NT2/D1 (cell line): ENCODE results near the gene SPTBN5.

Experiments
- YY1 ChIP-seq: IDR thresholded peaks from 2 replicates; pipeline ENCODE4 v1.6.1; 2011; ENCODE audit not compliant: insufficient read length, insufficient read depth
- ZNF274 ChIP-seq: IDR thresholded peaks from 2 replicates; pipeline ENCODE4 v1.6.1; 2011; ENCODE audit warnings: mild to moderate bottlenecking, low read depth, low read length

DNA sequence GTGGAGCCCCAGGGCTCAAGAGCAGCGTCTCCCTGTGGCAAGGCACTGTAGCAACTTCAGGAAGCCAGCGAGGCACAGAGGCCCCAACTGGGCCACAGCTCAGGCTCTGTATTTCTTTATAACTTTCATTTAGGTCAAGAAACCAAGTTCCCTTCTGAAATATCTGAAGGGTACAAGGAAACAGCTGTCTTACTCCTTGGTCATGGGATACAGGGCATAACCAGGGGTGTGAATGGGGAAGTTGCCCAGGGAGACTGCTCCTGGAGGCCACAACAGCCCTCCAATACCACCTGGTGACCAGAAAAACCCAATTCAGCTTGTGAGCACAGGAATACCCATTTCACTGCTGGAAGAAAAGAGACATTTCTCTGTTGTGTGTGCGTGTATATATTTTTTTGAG lies 13.3 kb upstream of the SPTBN5 start:
- TF ChIP-seq YY1: no peak
- TF ChIP-seq ZNF274: no peak
